HUES6 (cell line): ENCODE measurements around the gene IL21R.

Experiments used
- H3K27ac ChIP-seq: 2 replicates; pipeline ENCODE4 v1.7.0; 2013; ENCODE audit warnings: low read depth, mild to moderate bottlenecking, low read length, inconsistent platforms
- H3K27me3 ChIP-seq: 2 replicates; pipeline ENCODE4 v1.6.1; 2013; ENCODE audit warnings: low read length; ENCODE audit not compliant: control insufficient read depth, insufficient read depth
- H3K36me3 ChIP-seq: 2 replicates; pipeline ENCODE4 v1.6.1; 2013; ENCODE audit warnings: low read length; ENCODE audit not compliant: control insufficient read depth, insufficient read depth
- H3K4me1 ChIP-seq: 2 replicates; pipeline ENCODE4 v1.6.1; 2013; ENCODE audit warnings: low read length; ENCODE audit not compliant: control insufficient read depth, insufficient read depth
- H3K4me3 ChIP-seq: 2 replicates; pipeline ENCODE4 v1.5.1; 2013; ENCODE audit warnings: low read depth, low read length
- H3K9ac ChIP-seq: one replicate; pipeline ENCODE4 v1.6.1; 2013; ENCODE audit warnings: mild to moderate bottlenecking, low read length
- H3K9me3 ChIP-seq: 2 replicates; pipeline ENCODE4 v1.6.1; 2013; ENCODE audit warnings: low read depth, low read length; ENCODE audit not compliant: control insufficient read depth, insufficient read depth

IL21R gene

GRCh38 chr16:27374804-27375425, 27.1 kb upstream of the IL21R start:
- no peak overlapping the region; the same call in 1 of the 2 replicates for H3K4me3 ChIP-seq
- H3K4me1 ChIP-seq: peaks cover 3% of the 10 kb centered on the region; the same call in 1 of the 2 replicates
- no peak overlapping the region for H3K9ac ChIP-seq
- H3K27ac ChIP-seq: no peak overlapping the region
- no peaks in the 10 kb centered on the region for H3K36me3 ChIP-seq
- no peaks in the 10 kb centered on the region for H3K27me3 ChIP-seq
- H3K9me3 ChIP-seq: no peaks in the 10 kb centered on the region

GRCh38 chr16:27377666-27378485, 24.1 kb upstream of the IL21R start:
- Histone ChIP-seq H3K4me1 (peaks cover 3% of the 10 kb centered on the region; the same call in 1 of the 2 replicates), H3K27ac (no peak overlapping the region), H3K4me3 (no peak overlapping the region), H3K36me3 (no peaks in the 10 kb centered on the region), H3K9me3 (no peaks in the 10 kb centered on the region), H3K9ac (no peak overlapping the region), H3K27me3 (no peaks in the 10 kb centered on the region)

- no peaks in the 10 kb centered on the region for H3K9me3 ChIP-seq
- no peak overlapping the region for H3K9ac ChIP-seq
- H3K36me3 ChIP-seq: no peaks in the 10 kb centered on the region
- H3K27me3 ChIP-seq: no peaks in the 10 kb centered on the region
- H3K4me1 ChIP-seq: peaks cover 3% of the 10 kb centered on the region; the same call in 1 of the 2 replicates
- H3K4me3 ChIP-seq: no peak overlapping the region
- no peak overlapping the region for H3K27ac ChIP-seq
Observed at GRCh38 chr16:27378871-27379481, 23.0 kb upstream of the IL21R start.

- H3K9me3 ChIP-seq: no peaks in the 10 kb centered on the region
- no peak overlapping the region for H3K9ac ChIP-seq
- no peaks in the 10 kb centered on the region; the same call in 1 of the 2 replicates for H3K4me1 ChIP-seq
- no peaks in the 10 kb centered on the region for H3K36me3 ChIP-seq
- H3K27ac ChIP-seq: no peak overlapping the region
- H3K27me3 ChIP-seq: no peaks in the 10 kb centered on the region
- no peak overlapping the region for H3K4me3 ChIP-seq
Observed at GRCh38 chr16:27379919-27380318, 22.1 kb upstream of the IL21R start.

- Histone ChIP-seq H3K27ac (no peak overlapping the region), H3K27me3 (no peaks in the 10 kb centered on the region), H3K4me1 (no peaks in the 10 kb centered on the region; the same call in 1 of the 2 replicates), H3K36me3 (no peaks in the 10 kb centered on the region), H3K4me3 (no peak overlapping the region), H3K9ac (no peak overlapping the region), H3K9me3 (no peaks in the 10 kb centered on the region)
Observed at GRCh38 chr16:27381236-27381635, 20.7 kb upstream of the IL21R start.

- no peaks in the 10 kb centered on the region for H3K9me3 ChIP-seq
- no peak overlapping the region for H3K4me3 ChIP-seq
- H3K27ac ChIP-seq: no peak overlapping the region
- H3K9ac ChIP-seq: no peak overlapping the region
- no peaks in the 10 kb centered on the region; the same call in 1 of the 2 replicates for H3K4me1 ChIP-seq
- H3K27me3 ChIP-seq: no peaks in the 10 kb centered on the region
- no peaks in the 10 kb centered on the region for H3K36me3 ChIP-seq
Observed at GRCh38 chr16:27381974-27382855, 19.8 kb upstream of the IL21R start.

GRCh38 chr16:27383556-27384243, 18.3 kb upstream of the IL21R start:
- H3K9me3 ChIP-seq: no peaks in the 10 kb centered on the region
- no peaks in the 10 kb centered on the region for H3K27me3 ChIP-seq
- H3K36me3 ChIP-seq: no peaks in the 10 kb centered on the region
- no peak overlapping the region for H3K27ac ChIP-seq
- no peaks in the 10 kb centered on the region; the same call in 1 of the 2 replicates for H3K4me1 ChIP-seq
- H3K9ac ChIP-seq: no peak overlapping the region
- no peak overlapping the region for H3K4me3 ChIP-seq

GRCh38 chr16:27384425-27384824, 17.5 kb upstream of the IL21R start:
- Histone ChIP-seq H3K9me3 (0 out of 2 replicates have a peak, but pooled peaks cover 2% of the 10 kb centered on the region), H3K9ac (no peak overlapping the region), H3K4me1 (no peaks in the 10 kb centered on the region), H3K27ac (no peak overlapping the region), H3K4me3 (no peak overlapping the region), H3K27me3 (no peaks in the 10 kb centered on the region), H3K36me3 (no peaks in the 10 kb centered on the region)

GRCh38 chr16:27385398-27385797, 16.6 kb upstream of the IL21R start:
- no peaks in the 10 kb centered on the region for H3K36me3 ChIP-seq
- no peaks in the 10 kb centered on the region for H3K27me3 ChIP-seq
- no peaks in the 10 kb centered on the region for H3K4me1 ChIP-seq

GRCh38 chr16:27386674-27387073, 15.3 kb upstream of the IL21R start:
- 0 out of 2 replicates have a peak, but pooled peaks cover 2% of the 10 kb centered on the region for H3K9me3 ChIP-seq
- no peaks in the 10 kb centered on the region for H3K27me3 ChIP-seq

More at GRCh38 chr16:27385398-27385797, 16.6 kb upstream of the IL21R start:
- H3K4me3 ChIP-seq: no peak overlapping the region
- H3K27ac ChIP-seq: no peak overlapping the region
- H3K9me3 ChIP-seq: 0 out of 2 replicates have a peak, but pooled peaks cover 2% of the 10 kb centered on the region
- H3K9ac ChIP-seq: no peak overlapping the region

More at GRCh38 chr16:27386674-27387073, 15.3 kb upstream of the IL21R start:
- no peaks in the 10 kb centered on the region for H3K36me3 ChIP-seq
- H3K27ac ChIP-seq: no peak overlapping the region
- no peaks in the 10 kb centered on the region for H3K4me1 ChIP-seq
- no peak overlapping the region for H3K9ac ChIP-seq
- no peak overlapping the region for H3K4me3 ChIP-seq
